HL-60 (cell line): ENCODE measurements around the gene CYP4A22.

Source experiments
- DNase-seq, 2 experiments: peaks; one replicate each; pipeline ENCODE4 v3.0.0-alpha.2; 2010 to 2020; ENCODE audit warnings: low read depth in 1 of 2, low spot score in 1 of 2
- H3K27ac ChIP-seq: fragments of 250-450 bp; sonication (Bioruptor Pico); replicated peaks from 2 replicates; pipeline ENCODE4 v1.5.1; 2020; ENCODE audit warnings: mild to moderate bottlenecking, moderate library complexity
- H3K27me3 ChIP-seq: fragments of 250-450 bp; sonication (Bioruptor Pico); 2 replicates; pipeline ENCODE4 v1.5.1; 2021; ENCODE audit warnings: mild to moderate bottlenecking, moderate library complexity; ENCODE audit not compliant: insufficient read depth, poor library complexity, severe bottlenecking
- H3K4me3 ChIP-seq: replicated peaks from 2 replicates; pipeline ENCODE4 v1.5.1; 2011; ENCODE audit warnings: mild to moderate bottlenecking, control low read depth, low read length; ENCODE audit not compliant: insufficient read depth
- GABPA ChIP-seq: IDR thresholded peaks from 2 replicates; pipeline ENCODE4 v1.6.1; 2012; ENCODE audit warnings: low read depth
- POLR2AphosphoS5 ChIP-seq: IDR thresholded peaks from 2 replicates; pipeline ENCODE4 v1.6.1; 2012; ENCODE audit warnings: low read depth
- SPI1 ChIP-seq: IDR thresholded peaks from 2 replicates; pipeline ENCODE4 v1.6.1; 2012; ENCODE audit warnings: low read depth, mild to moderate bottlenecking, borderline replicate concordance
- TF ChIP-seq, protein P1 (sequence below): IDR thresholded peaks from one replicate; pipeline ENCODE4 v1.5.1; 2011; ENCODE audit warnings: low read length, control low read depth, inconsistent platforms; ENCODE audit not compliant: insufficient read depth
- TF ChIP-seq, protein P2 (sequence below): IDR thresholded peaks from 2 replicates; pipeline ENCODE4 v1.6.1; 2012; ENCODE audit warnings: low read depth; ENCODE audit not compliant: insufficient replicate concordance

Gene CYP4A22

DNA sequence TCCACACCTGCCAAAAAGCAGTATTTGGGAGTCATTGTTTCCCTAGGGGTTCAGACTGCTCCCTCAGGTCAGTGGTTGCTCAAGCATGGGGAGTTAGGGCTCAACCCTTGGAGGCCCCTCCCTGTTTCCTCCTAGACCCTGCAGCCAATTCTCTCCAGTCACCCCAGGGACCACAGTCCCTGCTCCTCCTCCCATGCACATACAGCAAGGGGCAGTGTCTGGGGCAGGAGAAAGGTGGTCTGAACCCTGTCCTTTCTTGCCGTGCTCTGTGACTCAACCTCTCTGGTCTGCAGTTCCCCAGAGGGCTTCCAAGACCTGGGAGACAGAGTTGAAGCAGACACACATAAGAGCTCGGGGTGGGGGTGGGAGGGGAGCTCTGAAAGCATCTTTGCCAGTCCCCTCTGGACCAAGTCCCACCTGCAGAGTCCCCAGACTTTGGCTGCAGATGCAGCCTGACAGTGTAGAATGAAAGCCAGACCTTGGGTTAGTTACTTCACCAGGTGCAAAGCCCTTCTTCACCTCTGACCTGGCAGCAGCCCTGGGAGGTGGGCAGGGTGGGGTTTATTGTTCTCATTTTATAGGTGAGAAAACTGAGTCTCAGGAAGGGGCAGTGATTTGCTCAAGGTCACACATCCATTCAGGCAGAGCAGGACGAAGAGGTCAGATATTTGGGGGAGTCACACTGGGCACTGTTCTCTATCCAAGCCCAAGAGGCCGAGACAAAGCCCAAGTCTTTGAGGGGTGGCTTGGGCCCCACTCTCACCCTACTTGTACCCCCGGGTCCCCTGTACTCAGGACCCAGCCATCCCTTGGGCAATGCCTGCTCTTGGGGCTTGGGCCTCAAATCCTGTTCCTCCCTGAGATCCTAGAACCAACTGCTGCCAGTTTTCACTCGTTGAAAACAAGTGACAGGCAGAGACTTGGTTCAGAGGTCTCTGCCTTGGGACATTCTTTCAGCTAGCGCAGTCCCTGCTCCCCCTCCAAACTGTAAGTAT is 51.8 kb downstream of the CYP4A22 start:
- Histone ChIP-seq H3K27ac (no peak overlapping the region), H3K27me3 (no peaks in the 10 kb centered on the region), H3K4me3 (no peak overlapping the region)
- TF ChIP-seq, protein P1, sequence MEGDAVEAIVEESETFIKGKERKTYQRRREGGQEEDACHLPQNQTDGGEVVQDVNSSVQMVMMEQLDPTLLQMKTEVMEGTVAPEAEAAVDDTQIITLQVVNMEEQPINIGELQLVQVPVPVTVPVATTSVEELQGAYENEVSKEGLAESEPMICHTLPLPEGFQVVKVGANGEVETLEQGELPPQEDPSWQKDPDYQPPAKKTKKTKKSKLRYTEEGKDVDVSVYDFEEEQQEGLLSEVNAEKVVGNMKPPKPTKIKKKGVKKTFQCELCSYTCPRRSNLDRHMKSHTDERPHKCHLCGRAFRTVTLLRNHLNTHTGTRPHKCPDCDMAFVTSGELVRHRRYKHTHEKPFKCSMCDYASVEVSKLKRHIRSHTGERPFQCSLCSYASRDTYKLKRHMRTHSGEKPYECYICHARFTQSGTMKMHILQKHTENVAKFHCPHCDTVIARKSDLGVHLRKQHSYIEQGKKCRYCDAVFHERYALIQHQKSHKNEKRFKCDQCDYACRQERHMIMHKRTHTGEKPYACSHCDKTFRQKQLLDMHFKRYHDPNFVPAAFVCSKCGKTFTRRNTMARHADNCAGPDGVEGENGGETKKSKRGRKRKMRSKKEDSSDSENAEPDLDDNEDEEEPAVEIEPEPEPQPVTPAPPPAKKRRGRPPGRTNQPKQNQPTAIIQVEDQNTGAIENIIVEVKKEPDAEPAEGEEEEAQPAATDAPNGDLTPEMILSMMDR = no peak
- no peak for DNase-seq

DNA sequence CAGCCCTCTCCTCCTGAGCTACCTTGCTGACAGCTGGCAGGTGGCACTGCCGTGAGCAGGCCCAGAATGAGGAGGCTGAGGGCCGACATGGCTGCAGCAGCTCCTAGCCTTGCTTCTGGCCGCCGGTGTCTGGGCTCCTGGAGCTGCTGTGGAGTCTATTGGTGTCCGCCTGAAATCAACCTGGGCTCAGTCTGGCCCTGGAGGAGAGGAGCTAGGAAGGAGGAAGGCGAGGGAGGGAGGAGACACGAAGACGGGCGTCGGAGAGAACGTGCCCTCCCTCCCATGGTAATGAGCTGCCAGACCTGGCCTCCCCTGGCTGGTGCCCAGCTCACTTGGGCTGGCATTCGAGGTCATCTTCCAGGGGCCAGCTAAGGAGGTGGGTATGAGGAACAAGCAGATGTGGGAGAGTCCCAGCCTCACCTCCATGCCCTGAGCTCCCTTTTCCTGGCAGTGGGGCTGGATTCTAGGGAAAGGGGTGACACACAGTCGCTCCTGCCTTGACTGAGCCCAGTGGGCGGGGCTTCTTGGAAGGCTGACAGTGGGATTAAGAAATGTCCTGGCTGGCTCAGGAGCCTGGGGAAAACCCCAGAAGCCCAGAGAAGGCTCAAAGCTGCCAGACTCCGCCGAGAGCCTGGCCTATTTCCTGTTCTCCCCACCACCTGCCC is 52.7 kb downstream of the CYP4A22 start, which contains the start of gene PDZK1IP1:
Gene PDZK1IP1, minus strand, starts transcription at position 193 of the 665 bp plus-strand sequence. Its CDS starts 104 bp downstream, at position 89.
- Histone ChIP-seq H3K27ac (no peak within 1 kb of the TSS), H3K4me3 (no peak within 1 kb of the TSS), H3K27me3 (no peaks in the 10 kb centered on the region)
- TF ChIP-seq SPI1 (no peak), GABPA (no peak), POLR2AphosphoS5 (no peak)
- TF ChIP-seq, protein P2, sequence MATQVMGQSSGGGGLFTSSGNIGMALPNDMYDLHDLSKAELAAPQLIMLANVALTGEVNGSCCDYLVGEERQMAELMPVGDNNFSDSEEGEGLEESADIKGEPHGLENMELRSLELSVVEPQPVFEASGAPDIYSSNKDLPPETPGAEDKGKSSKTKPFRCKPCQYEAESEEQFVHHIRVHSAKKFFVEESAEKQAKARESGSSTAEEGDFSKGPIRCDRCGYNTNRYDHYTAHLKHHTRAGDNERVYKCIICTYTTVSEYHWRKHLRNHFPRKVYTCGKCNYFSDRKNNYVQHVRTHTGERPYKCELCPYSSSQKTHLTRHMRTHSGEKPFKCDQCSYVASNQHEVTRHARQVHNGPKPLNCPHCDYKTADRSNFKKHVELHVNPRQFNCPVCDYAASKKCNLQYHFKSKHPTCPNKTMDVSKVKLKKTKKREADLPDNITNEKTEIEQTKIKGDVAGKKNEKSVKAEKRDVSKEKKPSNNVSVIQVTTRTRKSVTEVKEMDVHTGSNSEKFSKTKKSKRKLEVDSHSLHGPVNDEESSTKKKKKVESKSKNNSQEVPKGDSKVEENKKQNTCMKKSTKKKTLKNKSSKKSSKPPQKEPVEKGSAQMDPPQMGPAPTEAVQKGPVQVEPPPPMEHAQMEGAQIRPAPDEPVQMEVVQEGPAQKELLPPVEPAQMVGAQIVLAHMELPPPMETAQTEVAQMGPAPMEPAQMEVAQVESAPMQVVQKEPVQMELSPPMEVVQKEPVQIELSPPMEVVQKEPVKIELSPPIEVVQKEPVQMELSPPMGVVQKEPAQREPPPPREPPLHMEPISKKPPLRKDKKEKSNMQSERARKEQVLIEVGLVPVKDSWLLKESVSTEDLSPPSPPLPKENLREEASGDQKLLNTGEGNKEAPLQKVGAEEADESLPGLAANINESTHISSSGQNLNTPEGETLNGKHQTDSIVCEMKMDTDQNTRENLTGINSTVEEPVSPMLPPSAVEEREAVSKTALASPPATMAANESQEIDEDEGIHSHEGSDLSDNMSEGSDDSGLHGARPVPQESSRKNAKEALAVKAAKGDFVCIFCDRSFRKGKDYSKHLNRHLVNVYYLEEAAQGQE = no peak
- TF ChIP-seq, protein P1 = no peak
- no peak for DNase-seq

DNA sequence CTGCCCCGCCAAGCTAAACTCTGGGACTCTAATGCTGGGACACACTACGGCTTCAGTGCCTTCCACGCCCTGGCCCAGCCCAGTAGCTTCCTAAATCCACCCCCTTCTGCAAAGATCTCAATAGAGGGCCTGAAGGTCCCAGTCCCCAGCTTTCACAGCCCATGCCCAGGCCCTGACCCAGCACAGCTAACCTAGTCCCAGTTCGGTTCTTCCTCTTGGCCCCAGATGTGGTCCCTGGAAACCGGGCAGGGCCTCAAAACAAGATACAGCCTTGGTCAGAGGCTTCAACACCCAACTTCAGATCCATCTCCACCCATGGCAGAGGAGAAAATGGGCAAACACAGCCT is 53.2 kb downstream of the CYP4A22 start:
- no peak for TF ChIP-seq GABPA
- TF ChIP-seq, protein P1 = no peak
- DNase-seq = no peak
- Histone ChIP-seq H3K27ac (no peak overlapping the region), H3K4me3 (no peak overlapping the region), H3K27me3 (no peaks in the 10 kb centered on the region)

DNA sequence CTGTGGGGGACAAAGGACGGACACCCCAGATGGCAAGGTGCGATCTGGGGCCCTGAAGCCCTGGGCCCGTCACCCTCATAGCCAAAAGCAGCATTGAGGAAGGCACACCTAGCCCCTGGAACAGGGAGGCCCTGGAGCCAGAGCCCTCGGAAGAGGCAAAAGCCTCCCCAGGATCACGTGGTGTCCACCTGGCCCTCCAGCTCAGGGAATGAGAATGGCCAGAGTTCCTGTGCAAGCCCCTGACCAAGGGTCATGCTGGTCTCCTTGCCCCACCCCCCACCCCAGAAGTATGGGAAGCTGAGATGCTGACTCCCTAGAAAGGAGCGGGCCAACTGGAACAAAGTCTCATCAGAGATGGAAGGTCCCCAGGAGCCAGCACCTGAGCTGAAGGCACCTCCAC is 53.6 kb downstream of the CYP4A22 start:
- Histone ChIP-seq H3K4me3 (no peak overlapping the region), H3K27ac (no peak overlapping the region), H3K27me3 (no peaks in the 10 kb centered on the region)
- no peak for TF ChIP-seq SPI1
- DNase-seq = no peak

DNA sequence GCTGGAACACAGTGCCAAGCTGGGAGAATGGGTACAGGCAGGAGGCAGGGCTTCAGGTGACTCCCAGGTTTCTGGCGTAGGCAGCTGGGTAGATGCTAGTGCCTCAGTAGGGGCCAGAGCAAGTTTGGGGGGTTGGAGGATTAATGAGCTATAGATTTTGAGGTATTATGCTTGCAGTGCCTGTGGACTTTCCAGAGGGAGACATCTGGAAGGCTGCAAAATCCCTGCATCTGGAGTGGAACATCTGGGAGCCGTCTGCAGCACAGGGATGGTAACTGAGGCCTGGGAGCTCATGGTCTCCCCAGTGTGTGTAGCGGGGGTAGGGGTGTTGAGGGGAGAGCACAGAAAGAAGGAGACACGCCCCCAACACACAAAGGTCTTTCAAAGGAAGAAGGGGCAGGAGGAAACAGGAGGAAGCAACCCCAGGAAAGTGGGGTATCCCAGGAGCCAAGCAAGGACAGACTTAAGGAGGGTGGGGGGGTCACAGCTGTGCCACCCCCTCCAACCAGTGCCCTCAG is 54.8 kb downstream of the CYP4A22 start:
- Histone ChIP-seq H3K27me3 (no peaks in the 10 kb centered on the region), H3K27ac (no peak overlapping the region), H3K4me3 (no peak overlapping the region)
- TF ChIP-seq, protein P2 = no peak
- TF ChIP-seq SPI1 (no peak), GABPA (no peak), POLR2AphosphoS5 (no peak)
- TF ChIP-seq, protein P1 = no peak
- no peak for DNase-seq
